ENCODE results near the gene S100PBP.

The S100PBP gene

DNA sequence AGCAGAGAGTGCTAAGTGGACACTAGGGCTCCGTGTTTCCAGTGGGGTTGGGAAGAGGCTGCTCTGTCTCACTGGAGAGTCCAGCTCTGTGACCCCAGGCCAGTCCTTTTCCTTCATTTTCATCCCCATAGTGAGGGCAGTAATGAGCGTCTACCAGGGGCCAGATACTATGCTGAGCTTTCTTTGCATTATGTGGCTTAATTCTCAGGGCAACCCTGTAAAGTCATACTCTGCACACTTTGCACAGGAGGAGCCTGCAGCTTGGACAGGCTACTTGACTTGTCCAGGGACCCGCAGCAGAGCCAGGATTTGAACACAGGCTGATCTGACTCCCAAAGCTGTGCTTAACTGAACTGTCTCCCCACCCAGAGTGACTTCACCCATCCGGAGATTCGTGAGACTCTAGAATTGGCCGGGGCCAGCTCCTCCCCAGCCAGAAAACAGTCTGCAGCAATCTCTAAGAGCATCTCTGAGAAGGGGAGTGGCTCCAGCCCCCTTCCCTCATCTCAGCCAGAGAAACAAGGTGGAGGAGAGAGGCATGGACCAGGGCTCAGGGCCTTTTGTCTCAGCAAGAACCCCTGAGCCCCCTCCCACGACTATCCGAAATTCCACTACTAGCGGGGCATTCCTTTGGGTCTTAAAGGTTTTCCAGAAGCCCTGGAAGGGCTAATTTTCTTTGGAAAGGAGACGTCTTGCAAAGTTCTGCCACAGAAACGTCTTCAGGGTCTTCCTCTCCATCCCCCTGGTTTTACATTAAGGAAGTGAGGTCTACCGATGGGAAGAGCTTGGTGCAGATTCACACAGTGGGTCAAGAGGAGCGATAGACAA is 54.1 kb downstream of the S100PBP start:
- no peak for DNase-seq (ENCODE audit: low read depth)

DNA sequence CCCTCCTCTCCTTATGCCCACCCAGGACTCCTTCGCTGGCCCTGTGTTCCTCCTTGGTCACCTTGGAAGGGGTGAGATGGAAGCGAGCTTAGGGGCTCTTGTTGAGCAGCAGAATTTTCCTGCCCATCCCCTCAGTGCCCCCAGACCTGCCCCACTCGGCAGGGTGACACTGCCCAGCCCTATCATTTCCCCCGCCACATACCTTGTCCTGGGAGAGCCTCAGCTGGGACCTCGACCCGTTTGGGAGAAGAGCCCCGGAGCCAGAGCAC is 54.7 kb downstream of the S100PBP start:
- DNase-seq (ENCODE audit: low read depth): no peak

DNA sequence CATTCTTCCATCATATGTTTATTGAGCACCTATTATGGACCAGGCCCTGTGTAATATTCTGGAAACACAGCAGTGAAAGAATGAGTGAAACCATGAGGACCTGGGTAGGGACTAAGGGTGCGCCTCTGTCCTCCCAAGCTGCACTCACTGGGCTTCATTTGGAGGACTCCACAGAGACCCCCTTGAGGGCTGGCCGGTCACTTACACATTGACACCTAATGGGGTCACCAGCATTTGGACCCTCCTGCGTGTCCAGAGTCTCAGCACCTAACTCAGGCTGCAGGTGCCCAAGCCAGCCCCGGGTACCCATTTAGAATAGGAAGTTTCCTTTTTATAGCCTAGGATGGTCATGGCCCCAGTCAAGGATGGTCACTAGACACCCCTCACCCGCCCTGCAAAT is 56.0 kb downstream of the S100PBP start:
- no peak for DNase-seq (ENCODE audit: low read depth)

DNA sequence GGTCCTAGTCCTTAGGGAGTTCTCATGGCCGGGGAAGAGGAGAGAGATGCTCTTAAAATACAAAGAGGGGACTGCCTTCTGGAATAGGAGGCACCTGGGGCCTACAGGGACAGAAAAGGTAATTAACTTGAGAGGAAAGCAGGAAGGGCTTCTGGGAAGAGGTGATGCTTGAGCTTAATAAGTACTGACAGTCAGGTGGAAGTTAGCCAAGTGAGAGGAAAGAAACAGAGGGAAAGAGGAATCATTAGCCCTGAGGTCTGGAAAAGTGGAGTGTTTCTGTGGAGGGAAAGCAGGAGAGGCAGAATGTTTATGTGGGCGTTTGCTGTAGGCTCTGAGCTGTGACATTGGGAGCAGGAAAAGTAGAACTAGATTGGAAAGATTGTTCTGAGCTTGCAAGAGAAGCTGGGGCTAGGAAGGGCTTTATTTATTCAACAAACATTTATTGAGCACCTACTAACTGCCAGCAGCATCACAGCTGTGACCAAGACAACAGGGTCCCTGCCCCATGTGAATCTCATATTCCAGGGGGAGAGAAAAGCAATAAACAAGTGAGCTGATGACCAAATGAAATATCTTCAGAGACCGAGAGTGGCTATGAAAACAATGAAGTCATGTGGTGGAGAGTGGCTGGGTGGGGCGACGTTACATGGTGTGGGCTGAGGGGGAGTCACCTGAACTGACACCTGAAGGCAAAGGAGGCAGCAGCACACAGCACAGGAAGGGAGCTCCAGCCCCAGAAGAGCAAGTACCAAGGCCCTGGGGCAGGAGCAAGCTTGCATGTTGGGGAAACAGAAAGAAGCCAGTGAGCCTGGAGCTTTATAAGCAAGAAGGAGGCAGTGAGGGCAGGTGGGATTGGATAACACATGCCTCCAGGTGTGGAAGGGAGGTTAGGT is 57.7 kb downstream of the S100PBP start:
- no peak for DNase-seq (ENCODE audit: low read depth)

DNA sequence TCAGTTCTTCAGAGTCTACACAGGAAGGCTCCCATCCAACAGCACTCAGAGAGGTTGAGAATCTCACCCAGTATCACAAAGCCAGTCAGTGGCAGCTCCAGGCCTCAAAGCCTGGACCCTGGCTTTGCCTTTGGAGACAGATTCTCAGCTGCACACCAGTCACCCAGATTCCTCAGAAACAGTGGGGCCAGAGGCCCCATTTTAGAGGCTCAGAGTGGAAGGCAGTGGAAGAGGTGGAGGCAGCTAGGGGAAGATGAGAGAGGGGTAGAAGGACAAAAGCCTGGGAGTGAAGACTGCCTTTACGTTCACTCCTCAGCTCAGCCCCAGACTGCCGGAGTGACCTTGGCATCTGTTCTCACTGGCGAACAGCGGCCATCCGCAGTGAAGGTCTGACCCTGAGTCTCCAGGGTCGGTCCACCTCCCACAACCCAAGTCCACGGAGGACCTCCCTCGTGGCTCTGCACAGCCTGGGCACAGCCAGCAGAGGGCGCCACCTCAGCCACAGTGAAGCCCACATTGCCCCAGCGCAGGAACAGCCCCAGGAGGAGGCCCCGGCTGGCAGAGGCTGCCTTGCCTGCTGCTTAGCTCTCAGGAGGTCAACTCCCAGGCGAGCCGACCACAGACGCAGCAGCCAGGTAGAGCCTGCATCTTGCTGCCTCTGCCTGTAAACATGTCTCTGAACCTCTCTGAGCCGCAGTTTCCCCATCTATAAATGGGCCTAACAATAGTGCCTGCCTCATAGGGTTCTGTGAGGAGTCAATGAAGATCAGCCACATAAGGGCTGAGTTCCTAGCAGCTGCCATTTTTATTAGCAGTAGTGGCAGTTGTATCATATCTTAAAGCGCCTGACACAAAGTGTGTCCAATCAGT is 59.1 kb downstream of the S100PBP start:
- DNase-seq (ENCODE audit: low read depth): no peak

DNA sequence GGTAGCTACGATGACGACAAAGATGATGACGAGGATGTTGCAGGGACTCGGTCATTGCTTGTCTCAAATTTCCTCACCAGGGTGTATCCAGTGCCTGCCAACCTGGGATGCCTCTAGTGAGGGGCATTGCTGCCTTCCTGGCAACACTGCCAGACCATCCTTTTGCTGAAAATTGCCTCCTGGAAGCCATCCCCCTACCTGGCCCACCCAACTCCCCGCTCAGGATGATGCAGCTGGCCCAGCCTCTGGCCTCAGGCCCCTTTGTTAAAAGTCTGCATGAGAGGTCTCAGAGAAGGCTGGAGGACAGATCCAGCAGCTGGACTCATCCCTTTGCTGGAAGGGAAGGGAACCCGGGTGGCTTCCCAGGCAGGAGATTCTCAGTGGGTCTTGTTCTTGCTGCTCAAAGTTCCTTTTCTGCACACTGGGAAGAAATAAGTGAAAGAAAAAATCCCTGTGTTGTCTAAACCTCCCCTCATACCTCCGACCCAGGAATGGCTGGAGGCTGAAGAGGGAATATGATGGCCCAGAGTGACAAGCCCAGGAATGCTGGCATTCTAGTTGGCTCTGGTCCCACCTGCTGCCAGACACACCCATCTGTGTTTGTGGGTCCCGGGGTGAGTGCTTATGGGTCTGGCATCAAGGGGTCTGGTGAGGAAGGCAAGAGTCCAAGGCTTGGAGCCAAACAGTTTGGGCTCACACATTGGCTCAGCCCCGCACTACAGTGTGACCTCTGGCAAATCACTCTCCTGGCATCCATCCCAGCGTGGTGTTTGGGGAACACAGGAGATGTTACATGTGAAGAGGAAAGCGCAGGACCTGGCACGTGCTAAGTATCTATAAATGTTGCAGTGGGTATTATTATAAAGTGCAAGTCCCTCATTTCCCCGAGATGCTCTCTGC is 60.0 kb downstream of the S100PBP start:
- no peak for DNase-seq (ENCODE audit: low read depth)

DNA sequence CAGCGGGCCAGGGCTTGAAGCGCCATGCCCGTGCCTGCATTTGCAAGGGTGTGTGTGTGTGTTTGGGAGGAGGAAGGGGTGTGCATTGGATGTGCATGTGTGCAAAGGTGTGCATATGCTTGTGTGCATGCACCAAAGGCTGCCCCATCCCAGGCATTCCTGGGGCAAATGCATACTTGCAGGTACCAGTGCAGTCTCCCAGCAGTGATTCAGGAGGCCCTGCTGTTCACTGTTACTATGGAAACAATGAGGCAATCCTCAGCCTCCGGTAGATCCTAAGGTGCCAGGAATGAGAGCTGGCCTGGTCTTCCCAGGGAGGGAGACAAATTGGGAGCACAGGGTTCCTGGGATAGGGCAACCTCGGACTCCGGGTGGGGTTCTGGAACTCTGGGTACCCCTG is 60.7 kb downstream of the S100PBP start:
- DNase-seq (ENCODE audit: low read depth): no peak

DNA sequence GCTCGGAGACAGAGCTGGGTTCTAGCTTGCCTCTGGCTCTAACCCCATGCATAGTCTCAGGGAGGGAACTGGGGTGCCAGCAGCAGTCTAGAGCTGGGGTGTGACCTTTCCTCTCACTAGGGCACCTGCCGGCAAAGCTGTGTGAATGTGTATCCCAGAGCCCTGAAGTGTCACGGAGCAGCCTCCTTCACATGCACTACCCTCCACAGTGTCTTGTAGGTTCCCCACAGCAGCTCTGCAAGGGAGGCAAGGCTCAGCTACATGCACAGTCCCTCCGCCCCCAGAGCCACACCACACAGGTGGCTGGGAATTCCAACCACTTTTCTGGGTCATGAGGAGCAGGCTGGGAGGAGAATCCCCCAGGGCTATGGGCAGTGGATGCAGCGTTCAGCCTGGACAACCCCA is 61.2 kb downstream of the S100PBP start:
- DNase-seq (ENCODE audit: low read depth): no peak

DNA sequence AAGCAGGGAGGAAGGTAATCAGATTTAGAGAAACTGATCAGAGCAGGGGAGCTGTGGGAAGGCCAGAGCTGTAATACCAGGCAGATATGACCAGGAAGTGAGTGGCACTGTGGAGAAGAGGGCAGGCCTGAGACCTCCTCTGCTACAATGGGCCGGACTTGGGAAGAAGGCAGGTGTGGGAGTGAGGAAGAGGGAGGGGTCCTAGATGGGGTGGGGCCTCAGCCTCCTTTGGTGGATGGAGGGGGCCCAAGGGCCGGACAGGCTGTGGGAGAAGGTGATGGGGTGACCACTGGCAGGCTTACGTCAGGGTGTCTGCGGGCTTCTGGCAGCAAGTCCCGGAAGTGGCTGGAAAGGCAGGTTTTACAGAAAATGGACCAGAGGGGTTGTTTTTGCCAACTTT is 63.8 kb downstream of the S100PBP start:
- no peak for DNase-seq (ENCODE audit: low read depth)

DNA sequence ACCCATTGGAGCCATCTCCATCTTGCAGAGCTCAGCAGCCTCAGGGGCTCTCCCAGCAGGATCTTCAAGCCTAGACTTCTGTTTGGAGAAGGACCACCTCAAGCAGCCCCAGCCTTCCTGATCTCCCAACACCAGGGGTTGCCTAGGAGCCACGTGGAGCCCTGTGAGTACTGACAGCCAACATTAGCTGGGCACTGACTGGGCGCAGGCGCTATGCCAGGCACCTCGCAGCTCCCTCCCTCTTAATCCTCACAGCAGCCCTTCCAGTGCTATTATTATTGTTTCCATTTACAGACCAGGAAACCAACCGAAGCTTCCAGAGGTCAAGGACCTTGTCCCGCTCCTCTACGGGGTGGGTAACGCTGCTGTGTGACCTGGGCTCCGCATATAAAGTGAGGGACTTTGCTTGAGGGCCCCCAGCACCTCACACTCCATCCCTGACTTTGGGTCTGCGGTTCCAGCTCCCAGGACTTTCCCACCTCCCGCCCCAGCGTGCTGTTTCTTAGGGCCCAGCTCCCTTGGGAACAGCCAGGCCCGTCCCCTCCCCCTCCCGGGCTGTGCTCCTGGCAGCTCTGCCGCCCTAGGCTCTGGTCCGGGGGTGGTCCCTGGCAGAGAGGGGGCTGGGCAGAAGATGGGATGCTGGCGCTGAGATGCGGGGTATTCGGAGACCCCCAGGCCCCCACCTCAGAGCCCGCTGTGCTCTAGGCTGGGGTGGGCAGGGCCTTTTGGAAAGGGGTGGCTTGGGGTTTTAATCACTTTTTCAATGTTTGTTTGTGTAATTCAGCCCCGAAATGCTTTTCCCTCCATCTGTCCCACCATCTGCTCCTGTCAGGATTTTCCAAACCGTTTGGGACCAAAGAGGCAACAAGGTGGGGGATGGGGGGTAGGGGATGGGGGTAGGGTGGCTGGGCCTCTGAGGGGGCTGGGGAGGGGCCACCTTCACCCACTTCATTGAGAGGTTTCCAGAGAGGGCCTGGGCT is 64.7 kb downstream of the S100PBP start:
- DNase-seq (ENCODE audit: low read depth): no peak

DNA sequence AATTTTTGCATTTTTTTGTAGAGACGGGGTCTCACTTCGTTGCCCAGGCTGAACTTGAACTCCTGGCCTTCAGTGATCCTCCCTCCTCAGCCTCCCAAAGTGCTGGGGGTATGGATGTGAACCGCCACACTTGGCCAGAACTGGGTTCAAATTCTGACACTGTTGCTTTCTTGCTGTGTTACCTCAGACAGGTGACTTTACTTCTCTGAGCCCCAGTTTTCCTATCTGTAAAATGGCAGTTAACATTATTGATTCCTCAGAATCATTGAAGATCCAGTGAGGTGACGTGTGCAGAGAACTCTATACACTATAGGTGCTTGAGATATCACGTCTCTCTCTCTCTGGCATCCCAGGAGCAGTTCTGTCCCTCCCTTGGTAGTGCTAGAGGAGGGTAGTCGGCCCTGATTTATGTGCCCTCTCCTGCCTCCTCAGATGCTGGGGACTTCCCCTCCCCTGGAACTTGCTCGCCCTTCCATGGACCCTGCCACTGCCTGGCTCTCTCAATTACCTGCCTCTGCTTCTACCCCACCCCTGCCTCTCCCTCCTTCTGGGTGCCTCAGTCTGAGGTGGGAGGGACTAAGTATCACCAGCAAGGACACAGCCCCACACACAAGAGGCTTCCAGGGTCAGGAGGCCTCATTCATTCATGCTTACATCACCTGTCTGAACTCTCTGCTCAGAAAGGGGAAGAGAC is 66.0 kb downstream of the S100PBP start:
- no peak for DNase-seq (ENCODE audit: low read depth)

DNA sequence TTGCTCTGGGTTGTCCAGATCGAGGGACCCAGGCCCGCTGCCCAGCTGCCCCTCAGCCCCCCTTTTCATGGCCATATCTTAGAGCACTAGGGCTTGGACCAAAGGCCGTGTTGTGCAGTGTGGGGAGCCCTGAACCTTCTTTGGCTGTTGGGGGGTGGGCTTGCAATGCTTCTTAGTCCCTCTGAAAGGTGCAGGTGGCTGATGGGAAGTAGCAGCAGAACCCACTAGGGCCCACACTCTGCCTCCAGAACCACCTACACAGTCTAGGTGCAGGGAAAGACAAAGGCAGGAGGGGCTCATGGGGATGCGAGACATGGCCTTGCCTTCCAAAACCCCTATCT is 66.5 kb downstream of the S100PBP start:
- DNase-seq (ENCODE audit: low read depth): no peak

DNA sequence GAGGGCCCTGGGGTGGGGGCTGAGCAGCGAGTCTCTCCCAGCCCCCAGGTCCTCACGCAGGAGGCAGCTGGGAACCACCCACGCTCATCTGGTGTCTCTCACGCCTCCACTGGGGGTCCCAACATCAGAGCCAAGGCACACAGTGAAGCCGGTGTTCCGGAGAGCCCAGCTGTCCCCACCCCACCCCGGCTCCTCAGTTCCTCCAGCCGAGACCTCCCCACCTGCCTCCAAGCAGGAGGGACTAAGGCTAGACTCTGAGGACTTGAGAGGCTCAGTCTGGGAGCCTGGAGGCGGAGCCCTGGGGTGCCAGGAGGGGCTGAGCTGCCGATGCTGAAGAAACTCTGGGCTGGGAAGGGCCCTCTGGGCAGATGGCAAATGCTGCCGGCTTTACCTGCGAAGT is 67.3 kb downstream of the S100PBP start:
- no peak for DNase-seq (ENCODE audit: low read depth)

DNA sequence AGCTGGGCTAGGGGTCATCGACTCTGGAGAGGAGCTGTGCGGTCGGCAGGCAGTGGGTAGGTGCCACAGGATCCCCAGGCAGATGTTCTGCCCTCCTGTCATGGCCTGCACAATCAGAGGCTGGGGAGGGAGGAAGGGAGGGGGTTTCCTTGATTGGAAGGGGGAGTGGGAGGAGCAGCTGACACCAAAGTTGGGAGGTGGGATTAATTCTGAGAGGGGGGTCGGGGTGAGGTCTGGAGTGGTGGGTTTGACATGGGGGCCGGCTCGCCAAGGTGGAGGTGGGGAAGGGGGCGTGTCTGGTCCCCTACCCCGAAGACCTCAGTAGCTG is 68.2 kb downstream of the S100PBP start:
- DNase-seq (ENCODE audit: low read depth): no peak

DNA sequence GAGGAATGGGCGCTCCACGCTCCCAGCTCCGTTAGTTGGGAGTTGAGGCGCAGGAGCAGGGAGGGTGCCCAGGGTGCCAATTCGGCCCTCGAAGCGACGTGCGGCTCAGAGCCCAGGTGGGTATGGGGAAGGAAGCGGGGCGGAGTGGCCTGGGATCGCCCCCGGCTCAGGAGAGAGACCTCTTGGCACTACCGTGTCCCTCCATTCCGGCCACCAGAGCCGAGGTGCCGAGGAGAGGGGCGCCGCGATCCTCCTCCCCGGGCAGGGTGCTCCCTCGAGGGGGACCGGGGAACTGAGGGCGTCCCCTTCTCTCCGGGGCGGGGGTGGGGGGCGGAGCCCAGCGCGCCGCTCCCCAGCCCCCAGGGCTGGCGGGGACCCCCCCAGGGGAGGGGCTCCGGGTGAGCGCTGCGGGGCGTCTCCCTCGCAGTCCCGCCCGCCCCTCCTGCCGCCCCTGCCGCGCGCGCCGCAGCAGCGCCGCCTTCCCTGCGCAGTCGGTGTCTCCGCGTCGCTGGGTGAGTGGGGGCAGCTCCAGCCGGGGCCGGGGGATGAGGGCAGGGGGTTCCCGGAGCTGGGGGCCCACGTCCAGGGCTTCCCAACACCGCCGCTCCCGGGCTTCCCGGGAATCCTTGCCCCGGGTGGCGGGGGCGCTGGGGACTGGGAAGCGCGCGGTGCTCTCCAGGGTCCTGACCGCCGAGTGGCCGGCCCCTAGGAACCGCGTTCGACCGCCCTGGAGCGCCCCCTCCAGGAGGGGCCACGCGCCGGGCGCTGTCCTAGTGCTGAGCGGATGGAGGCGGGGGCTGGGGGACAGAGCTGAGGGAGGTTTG is 68.8 kb downstream of the S100PBP start, which contains the start of gene HPCA:
TSS of gene HPCA (plus strand) at position 488 of the 824 bp plus-strand sequence. CDS start 2,408 bp downstream, outside the sequence.
- no peak for DNase-seq (ENCODE audit: low read depth)

DNA sequence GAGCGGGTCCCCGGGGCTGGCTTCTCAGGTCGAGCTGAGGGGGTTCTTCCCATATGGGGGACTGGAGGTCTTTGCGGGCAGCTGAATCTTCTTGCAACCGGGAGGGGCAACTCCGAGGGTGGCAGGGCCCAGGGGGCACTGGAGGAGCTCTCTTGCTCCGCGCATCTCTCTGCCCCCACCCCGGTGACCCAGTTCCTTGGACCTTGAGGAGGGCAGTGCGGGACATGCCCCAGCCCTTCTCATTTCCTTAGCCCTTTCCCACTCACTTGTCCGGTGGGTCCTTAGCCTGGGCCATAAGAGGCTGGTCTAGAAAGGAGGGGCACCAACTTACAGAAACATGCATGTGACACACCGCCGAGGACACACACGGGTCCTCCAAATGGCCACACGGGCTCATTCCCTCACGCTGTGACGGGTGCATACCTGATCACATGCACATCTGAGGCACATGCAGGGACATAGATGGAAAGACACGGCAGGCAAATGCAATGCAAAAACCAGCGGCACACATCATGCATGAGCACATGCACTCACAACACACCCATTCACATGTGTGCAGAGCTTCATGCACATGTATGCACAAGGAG is 69.5 kb downstream of the S100PBP start:
- DNase-seq (ENCODE audit: low read depth): no peak

DNA sequence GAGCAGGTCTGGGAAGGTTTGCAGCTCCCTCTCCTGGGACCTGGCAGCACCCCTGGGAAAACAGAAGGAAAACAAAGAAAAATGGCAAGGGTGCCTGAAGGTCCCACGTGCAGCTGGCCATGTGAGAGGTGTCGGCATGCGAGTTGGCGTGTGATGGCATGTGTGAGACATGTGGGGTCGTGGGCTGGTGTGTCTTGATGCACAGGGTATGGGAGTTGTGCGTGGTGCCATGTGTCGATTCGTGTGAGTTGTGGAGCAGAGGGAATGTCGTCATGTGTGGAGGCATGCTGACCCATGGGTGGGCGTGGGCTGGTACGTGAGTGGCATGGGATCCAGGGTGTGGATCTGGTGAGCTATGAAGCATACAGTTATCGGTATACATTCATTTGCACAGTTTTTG is 70.2 kb downstream of the S100PBP start:
- no peak for DNase-seq (ENCODE audit: low read depth)

DNA sequence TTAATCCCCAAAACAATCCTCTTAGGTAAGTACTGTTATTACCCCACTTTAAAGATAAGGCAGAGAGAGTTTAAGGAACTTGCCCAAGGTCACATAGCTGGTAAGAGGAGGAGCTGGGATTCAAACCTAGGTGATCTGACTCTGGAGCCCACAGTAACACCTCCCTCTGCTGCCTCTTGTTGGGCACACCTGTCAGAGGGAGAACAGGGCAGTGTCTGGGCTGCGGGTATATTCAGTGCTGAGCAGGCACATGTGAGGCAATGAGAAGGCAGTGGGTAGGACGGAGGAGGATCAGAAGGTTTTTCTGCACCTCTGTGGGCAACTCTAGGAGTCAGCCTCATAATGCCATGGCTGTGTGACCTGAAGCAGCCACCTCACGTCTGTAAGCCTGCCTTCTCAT is 70.7 kb downstream of the S100PBP start:
- no peak for DNase-seq (ENCODE audit: low read depth)
